HG03196 (cell line): ENCODE measurements around the gene GTF3A.
"Not testable (repeated sequence)": the region's sequence is repeated elsewhere in the genome, so short reads cannot be mapped to it uniquely, and the experiment has no call there.

Experiments used
- ATAC-seq: cut with Tn5 transposase; IDR thresholded peaks from one replicate; pipeline ENCODE4 v1.9.1; 2021; ENCODE audit not compliant: unreplicated experiment

Gene GTF3A

GRCh38 chr13:27424246-27425157 lies at the start of gene GTF3A:
TSS of gene GTF3A (plus strand) at chr13:27424619.
- peak; percentile 60 for ATAC-seq

DNA sequence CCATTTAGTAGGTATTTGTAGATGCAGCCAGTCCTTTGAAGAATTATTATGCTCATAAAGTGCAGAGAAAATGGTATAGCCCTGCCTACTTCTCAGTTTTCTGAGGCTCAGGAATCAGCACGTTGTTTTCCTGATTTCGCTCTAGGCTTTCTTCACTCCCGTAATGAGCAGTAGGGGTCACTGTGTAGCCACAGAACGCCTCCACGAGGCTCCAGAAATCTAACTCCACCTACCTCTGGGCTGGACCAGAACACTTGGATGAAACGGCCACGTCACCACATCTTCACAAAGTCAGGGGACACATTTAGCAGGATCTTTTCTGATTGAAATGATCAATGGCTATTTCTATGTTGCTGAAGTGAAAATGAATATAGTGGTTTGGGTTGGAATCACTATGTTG lies 49.8 kb upstream of the GTF3A start:
- no peak for ATAC-seq

- no peak for ATAC-seq
Measured at GRCh38 chr13:27375686-27376326, 48.6 kb upstream of the GTF3A start.

DNA sequence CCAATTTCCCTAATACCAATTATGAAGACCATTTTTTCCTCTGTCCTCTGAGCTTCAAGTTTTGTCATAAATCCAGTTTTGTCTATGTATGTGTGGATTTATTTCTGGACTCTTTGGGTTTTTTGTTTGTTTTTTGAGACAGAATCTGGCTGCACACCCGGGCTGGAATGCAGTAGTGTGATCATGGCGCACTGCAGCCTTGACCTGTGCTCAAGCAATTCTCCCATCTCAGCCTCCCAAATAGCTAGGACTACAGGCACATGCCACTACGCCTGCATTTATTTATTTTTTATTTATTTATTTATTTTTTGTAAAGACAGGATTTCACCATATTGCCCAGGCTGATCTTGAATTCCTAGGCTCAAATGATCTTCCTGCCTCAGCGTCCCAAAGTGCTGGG lies 45.3 kb upstream of the GTF3A start:
- no peak for ATAC-seq

GRCh38 chr13:27379694-27380641 lies 44.5 kb upstream of the GTF3A start:
- no peak for ATAC-seq

- no peak for ATAC-seq
Measured at GRCh38 chr13:27381601-27382000, 42.8 kb upstream of the GTF3A start.

DNA sequence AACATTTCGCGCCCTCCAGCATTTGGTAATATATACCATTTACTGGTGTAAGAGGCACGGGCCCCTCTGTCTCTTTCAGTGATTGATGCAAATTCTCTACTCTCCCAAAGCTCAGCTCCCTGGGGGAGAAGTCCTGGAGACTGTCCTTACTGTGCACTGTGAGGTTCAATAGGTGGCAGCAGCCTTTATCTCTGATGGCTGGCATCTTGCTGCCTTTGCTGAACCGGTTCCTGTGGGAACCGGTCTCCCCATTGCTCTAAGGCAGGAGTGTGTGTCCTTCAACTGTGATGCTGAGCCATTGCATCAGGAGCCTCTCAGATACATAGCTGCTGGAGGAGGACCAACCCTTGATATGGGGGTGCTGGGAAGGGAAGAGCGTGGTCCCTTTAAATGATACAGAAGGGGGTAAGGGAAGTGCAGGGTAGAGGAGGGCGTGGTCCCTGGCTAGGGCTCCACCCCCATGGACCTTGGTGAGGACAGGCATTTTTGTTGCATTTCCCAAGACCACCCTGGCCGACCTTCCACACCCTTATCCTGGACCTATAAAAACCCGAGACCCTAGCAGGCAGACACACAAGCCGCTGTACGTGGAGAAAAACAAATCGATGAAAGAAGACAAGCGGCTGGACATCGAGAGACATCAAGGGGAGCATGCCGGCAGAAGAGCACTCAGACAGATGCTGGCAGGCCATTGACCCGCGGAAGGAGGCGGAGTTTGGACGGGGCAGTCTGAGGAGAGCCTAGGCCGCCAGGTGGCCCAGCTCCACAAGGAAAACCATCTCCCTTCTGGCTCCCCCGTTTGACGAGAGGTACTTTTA lies 41.1 kb upstream of the GTF3A start:
- ATAC-seq: no peak

- no peak for ATAC-seq
Measured at GRCh38 chr13:27384285-27384684, 40.1 kb upstream of the GTF3A start.

GRCh38 chr13:27388241-27388640 lies 36.2 kb upstream of the GTF3A start:
- no peak for ATAC-seq

DNA sequence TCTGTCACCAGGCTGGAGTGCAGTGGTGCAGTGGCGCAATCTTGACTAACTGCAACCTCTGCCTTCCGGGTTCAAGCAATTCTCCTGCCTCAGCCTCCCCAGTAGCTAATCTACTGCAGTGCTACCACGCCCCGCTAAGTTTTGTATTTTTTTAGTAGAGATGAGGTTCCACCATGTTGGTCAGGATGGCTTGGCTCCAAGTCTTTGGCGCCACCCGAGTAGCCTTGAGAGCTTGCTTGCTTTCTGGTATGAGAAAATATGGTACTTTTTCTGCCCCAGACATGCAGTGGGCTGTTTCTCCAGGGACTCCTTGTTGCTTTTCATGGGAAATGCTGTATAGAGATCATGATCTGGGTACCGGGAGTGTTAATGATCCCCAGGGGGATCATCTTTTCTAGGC lies 34.5 kb upstream of the GTF3A start:
- ATAC-seq: no peak

GRCh38 chr13:27391471-27391870 lies 32.9 kb upstream of the GTF3A start:
- no peak for ATAC-seq

- ATAC-seq: no peak
Measured at GRCh38 chr13:27393101-27393500, 31.3 kb upstream of the GTF3A start.

GRCh38 chr13:27395007-27395510 lies 29.4 kb upstream of the GTF3A start:
- no peak for ATAC-seq

GRCh38 chr13:27396252-27396846 lies 28.1 kb upstream of the GTF3A start:
- ATAC-seq: no peak

- ATAC-seq: no peak
Measured at GRCh38 chr13:27398360-27398759, 26.1 kb upstream of the GTF3A start.

DNA sequence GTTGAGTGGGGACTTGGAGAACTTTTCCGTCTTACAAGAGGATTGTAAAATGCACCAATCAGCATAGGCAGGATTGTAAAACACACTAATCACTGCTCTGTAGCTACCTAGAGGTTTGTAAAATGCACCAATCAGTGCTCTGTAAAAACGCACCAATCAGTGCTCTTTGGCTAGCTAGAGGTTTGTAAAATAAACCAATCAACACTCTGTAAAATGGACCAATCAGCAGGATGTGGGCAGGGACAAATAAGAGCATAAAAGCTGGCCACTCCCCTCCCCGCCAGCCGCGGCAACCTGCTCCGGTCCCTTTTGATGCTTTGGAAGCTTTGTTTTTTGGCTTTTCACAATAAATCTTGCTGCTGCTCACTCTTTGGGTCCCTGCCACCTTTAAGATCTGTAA lies 24.0 kb upstream of the GTF3A start:
- ATAC-seq: not testable (repeated sequence)

DNA sequence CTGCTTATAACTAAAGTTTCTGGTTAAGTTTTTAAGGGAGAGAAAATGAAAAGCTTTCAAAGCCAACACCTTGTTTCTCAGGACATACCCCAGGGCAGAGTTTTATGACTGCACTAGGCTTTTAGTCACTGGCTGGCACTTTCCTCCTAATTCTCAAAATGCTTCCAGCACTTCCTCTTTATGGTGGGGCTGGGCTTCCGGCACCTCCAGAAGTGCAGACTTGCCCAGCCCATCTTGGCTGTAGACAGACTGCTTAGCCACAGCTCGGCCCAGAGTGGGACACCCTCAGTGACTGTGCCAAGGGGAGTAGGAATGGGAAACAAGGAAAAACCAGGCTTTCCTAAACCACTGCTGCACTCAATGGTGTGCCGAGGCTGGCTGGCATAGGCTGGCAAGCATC lies 23.2 kb upstream of the GTF3A start:
- ATAC-seq: no peak

DNA sequence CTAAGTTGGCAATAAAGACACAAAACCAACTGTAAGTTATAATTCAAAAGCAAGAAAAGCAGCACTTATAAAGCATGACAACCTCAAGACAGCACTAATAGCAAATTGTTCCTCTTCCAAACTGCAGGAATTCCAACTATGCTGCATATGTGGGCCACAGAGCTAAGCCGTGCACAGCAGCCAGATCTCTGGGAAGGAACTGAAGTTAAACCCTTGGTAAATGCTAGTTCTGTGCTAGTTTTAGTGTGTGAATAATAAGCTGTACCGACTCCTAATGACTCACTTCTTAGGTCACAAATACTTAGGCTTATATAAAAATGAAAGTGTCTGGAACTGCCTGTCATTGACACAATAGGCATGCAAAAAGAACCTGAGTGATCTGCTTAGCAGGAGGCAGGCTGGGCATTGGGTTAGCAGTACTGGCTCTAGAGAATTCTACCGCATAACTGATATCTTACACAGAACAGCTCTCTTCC lies 21.2 kb upstream of the GTF3A start:
- ATAC-seq: no peak

- no peak for ATAC-seq
Measured at GRCh38 chr13:27403727-27404385, 20.6 kb upstream of the GTF3A start.
